Fibroblast of skin of right biceps (primary cell): Measurements from ENCODE around the gene GRK2.

Source experiments
- DNase-seq: peaks from one replicate; pipeline ENCODE4 v3.0.0-alpha.2; 2013

GRK2 gene

GRCh38 chr11:67301313-67301921, 35.1 kb downstream of the GRK2 start:
- no peak for DNase-seq

GRCh38 chr11:67301951-67302516, 35.8 kb downstream of the GRK2 start:
- DNase-seq, result peak; percentile 8

- peak; percentile 6 for DNase-seq
Measured at GRCh38 chr11:67302571-67303131, 36.4 kb downstream of the GRK2 start.

GRCh38 chr11:67303132-67303834, 37.0 kb downstream of the GRK2 start, which contains the start of gene SSH3:
TSS of gene SSH3 (plus strand) at chr11:67303530. CDS start at chr11:67303626, 96 bp downstream.
- DNase-seq, result peak; percentile 46

GRCh38 chr11:67303835-67304411, 37.6 kb downstream of the GRK2 start:
- peak; percentile 10 for DNase-seq

GRCh38 chr11:67304511-67305113, 38.3 kb downstream of the GRK2 start:
- no peak for DNase-seq

- no peak for DNase-seq
Measured at GRCh38 chr11:67306769-67307544, 40.7 kb downstream of the GRK2 start.

GRCh38 chr11:67307545-67308001, 41.3 kb downstream of the GRK2 start:
- DNase-seq, result no peak

- no peak for DNase-seq
Measured at GRCh38 chr11:67308031-67308866, 42.0 kb downstream of the GRK2 start.

GRCh38 chr11:67309166-67309565, 42.9 kb downstream of the GRK2 start:
- no peak for DNase-seq

- no peak for DNase-seq
Measured at GRCh38 chr11:67309661-67310061, 43.4 kb downstream of the GRK2 start.

GRCh38 chr11:67310246-67311050, 44.2 kb downstream of the GRK2 start:
- no peak for DNase-seq

GRCh38 chr11:67311051-67311555, 44.8 kb downstream of the GRK2 start:
- no peak for DNase-seq

- DNase-seq, result no peak
Measured at GRCh38 chr11:67311556-67312082, 45.3 kb downstream of the GRK2 start.

GRCh38 chr11:67312187-67313021, 46.1 kb downstream of the GRK2 start:
- DNase-seq, result no peak

- DNase-seq, result no peak
Measured at GRCh38 chr11:67313125-67313890, 47.0 kb downstream of the GRK2 start.

GRCh38 chr11:67314218-67314617, 47.9 kb downstream of the GRK2 start:
- no peak for DNase-seq

GRCh38 chr11:67315325-67315909, 49.1 kb downstream of the GRK2 start:
- no peak for DNase-seq
